ENCODE results near the gene DIDO1. TPM values are rescaled to one million over a fixed set of nuclear protein-coding genes. Genes with fewer than 3 reads are reported as not detected.
"Not testable (repeated sequence)": the region's sequence is repeated elsewhere in the genome, so short reads cannot be mapped to it uniquely, and the experiment has no call there.

The DIDO1 gene
- total RNA-seq, 4 donors from 2014 or later = 72.5 to 143 (median 105) TPM

DNA sequence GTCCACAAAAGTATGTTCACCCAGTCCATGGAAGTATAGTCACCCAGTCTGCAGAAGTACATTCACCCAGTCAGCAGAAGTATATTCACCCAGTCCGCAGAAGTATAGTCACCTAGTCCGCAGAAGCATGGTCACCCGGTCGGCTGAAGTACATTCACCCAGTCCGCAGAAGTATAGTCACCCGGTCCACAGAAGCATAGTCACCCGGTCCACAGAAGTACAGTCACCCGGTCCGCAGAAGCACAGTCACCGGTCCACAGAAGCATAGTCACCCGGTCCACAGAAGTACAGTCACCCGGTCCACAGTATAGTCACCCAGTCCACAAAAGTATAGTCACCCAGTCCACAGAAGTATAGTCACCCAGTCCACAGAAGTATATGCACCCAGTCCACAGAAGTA lies 73.5 kb downstream of the DIDO1 start:
- Histone ChIP-seq H3K4me1 (no peaks in the 10 kb centered on the region), H3K9me3 (no peaks in the 10 kb centered on the region), H3K36me3 (no peaks in the 10 kb centered on the region), H3K27ac (no peak overlapping the region), H3K4me3 (no peak overlapping the region), H3K27me3 (no peaks in the 10 kb centered on the region)
- DNase-seq = peak in 1 of 3 donors; percentile 7
- TF ChIP-seq, protein P1, sequence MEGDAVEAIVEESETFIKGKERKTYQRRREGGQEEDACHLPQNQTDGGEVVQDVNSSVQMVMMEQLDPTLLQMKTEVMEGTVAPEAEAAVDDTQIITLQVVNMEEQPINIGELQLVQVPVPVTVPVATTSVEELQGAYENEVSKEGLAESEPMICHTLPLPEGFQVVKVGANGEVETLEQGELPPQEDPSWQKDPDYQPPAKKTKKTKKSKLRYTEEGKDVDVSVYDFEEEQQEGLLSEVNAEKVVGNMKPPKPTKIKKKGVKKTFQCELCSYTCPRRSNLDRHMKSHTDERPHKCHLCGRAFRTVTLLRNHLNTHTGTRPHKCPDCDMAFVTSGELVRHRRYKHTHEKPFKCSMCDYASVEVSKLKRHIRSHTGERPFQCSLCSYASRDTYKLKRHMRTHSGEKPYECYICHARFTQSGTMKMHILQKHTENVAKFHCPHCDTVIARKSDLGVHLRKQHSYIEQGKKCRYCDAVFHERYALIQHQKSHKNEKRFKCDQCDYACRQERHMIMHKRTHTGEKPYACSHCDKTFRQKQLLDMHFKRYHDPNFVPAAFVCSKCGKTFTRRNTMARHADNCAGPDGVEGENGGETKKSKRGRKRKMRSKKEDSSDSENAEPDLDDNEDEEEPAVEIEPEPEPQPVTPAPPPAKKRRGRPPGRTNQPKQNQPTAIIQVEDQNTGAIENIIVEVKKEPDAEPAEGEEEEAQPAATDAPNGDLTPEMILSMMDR (IDR thresholded peaks at IDR 0.05) = no peak
- no peak for TF ChIP-seq POLR2A (IDR thresholded peaks at IDR 0.05)

DNA sequence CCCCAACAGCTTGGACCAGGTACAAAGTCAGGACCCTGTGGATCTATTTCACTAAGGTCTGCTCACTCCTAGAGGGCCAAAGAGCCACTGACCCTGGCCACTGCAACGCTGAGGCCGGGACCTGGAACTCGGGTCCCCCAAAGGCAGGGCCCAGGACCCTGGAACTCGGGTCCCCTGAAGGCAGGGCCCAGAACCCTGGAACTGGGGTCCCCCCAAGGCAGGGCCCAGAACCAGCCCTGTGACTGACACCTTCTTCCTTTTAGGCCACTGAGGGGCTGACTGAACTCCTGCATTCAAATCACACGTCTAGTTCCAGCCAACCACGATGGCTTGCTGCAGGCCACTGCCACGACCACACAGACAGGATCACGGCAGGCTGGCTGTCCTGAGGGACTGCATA lies 74.1 kb downstream of the DIDO1 start:
- Histone ChIP-seq H3K27me3 (no peaks in the 10 kb centered on the region), H3K4me3 (no peak overlapping the region), H3K27ac (no peak overlapping the region), H3K9me3 (no peaks in the 10 kb centered on the region), H3K36me3 (no peaks in the 10 kb centered on the region), H3K4me1 (no peaks in the 10 kb centered on the region)
- DNase-seq = no peak
- TF ChIP-seq, protein P1 (IDR thresholded peaks at IDR 0.05) = no peak

DNA sequence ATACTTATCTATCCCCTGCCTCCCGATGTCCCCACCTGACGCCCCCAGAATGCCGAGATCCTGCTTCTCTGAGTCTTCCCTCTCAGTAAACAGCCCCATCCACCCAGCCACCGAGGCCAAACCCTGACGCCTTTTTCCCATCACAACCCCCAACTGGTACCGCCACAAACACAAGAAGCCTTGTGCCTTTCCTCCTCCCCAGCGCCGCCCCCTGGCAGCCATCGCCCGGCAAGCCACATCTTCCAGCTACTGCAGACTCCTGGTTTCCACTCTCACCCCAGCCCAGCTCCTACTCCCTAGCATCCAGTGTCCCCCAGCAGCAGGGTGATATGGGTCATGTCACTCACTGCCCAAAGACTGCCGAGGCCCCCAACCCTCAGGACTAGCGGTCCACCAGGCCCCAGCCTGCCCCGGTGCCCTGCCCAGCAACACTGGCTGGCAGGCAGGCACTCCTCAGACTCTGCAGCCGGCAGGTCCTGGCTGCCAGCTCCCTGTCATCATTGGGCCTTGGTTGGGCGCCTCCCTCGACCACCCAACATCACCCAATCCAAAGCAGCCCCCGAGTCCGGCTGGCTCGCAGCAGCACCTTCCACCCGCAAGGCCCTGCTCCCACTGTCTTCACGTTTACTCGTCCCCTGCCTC lies 75.9 kb downstream of the DIDO1 start:
- Histone ChIP-seq H3K27me3 (no peaks in the 10 kb centered on the region), H3K4me1 (no peaks in the 10 kb centered on the region), H3K27ac (no peak overlapping the region), H3K36me3 (no peaks in the 10 kb centered on the region), H3K4me3 (no peak overlapping the region), H3K9me3 (no peaks in the 10 kb centered on the region)
- DNase-seq = no peak
- no peak for TF ChIP-seq POLR2A (IDR thresholded peaks at IDR 0.05)
- TF ChIP-seq, protein P1 (IDR thresholded peaks at IDR 0.05) = no peak

DNA sequence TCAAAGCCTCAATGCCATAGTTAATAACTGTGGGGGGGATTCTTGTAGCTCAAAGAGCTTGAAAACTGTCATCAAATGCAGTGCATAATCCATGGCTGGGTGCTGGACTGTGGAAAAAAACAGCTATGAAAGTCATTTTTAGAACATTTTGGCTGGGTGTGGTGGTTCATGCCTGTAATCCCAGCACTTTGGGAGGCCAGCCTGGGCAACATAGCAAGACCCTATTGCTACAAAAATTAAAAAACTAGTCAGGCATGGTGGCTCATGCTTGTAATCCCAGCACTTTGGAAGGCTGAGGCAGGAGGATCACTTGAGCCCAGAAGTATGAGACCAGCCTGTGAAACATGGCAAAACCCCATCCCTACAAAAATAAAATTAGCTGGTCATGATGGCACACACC lies 76.9 kb downstream of the DIDO1 start:
- DNase-seq = no peak
- no peak overlapping the region for H3K4me3 ChIP-seq
- no peaks in the 10 kb centered on the region for H3K4me1 ChIP-seq
- H3K36me3 ChIP-seq = no peaks in the 10 kb centered on the region
- H3K9me3 ChIP-seq = no peaks in the 10 kb centered on the region
- TF ChIP-seq, protein P1 (IDR thresholded peaks at IDR 0.05) = no peak
- no peak for TF ChIP-seq POLR2A (IDR thresholded peaks at IDR 0.05)
- no peak overlapping the region for H3K27ac ChIP-seq
- no peaks in the 10 kb centered on the region for H3K27me3 ChIP-seq

DNA sequence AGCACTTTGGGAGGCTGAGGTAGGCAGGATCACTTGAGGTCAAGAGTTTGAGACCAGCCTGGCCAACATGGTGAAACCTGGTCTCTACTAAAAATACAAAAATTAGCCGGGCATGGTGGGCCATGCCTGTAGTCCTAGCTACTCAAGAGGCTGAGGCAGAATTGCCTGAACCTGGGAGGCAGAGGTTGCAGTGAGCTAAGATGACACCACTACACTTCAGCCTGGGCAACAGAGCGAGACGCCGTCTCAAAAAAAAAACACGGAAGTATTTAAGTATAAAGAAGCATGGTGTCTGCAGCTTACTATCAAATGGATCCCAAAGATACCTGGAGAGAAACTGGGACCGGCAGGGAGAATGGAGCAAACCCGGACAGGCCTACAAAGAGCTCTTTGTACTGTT lies 77.4 kb downstream of the DIDO1 start:
- not testable (repeated sequence) for H3K9me3 ChIP-seq, H3K4me1 ChIP-seq, H3K27ac ChIP-seq, H3K27me3 ChIP-seq, H3K4me3 ChIP-seq, DNase-seq, H3K36me3 ChIP-seq

DNA sequence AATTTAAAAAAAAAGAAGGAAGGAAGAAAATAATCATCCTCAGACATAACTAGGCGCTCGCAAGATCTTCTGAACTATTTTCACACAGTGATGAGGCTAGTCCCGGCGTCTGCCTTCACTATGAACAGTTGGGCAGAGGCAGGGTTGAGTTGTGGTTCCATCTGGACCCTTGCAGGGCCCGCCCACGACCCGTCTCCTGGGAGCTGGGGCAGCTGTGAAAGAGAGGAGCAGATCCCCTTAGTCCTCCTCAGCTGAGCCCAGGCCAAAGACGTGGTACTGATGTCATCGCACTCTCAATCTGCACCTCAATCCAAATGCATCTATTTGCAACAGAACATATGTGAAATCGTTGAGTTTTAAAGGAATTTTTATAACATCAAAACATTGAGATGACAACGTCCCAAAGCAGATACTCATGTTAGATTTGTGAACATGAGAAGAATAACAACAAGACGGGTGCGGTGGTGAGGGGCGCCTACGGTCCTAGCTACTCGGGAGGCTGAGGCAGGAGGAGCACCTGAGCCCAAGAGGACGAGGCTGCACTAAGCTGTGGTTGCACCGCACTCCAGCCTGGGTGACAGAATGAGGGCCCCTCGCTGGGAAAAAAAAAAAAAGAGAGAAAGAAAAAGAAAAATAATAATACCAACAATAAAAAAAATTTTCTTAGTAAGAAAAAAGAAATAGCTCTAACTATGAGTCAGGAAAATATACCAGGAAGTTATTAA lies 80.0 kb downstream of the DIDO1 start:
- Histone ChIP-seq H3K4me1 (no peaks in the 10 kb centered on the region), H3K36me3 (no peaks in the 10 kb centered on the region), H3K27ac (no peak overlapping the region), H3K27me3 (no peaks in the 10 kb centered on the region), H3K9me3 (no peaks in the 10 kb centered on the region), H3K4me3 (no peak overlapping the region)
- no peak for TF ChIP-seq POLR2A (IDR thresholded peaks at IDR 0.05)
- TF ChIP-seq, protein P1 (IDR thresholded peaks at IDR 0.05) = no peak
- DNase-seq = no peak

Data from Peyer's patch (tissue), 4 donors.